Measurements from ENCODE around the gene HOXD13.

The HOXD13 gene

GRCh38 chr2:176123411-176124109 lies 31.0 kb downstream of the HOXD13 start:
- no peak for TF ChIP-seq CTCF (IDR thresholded peaks at IDR 0.05; ENCODE audit: extremely low read depth, insufficient read depth, missing control alignments)
- DNase-seq (ENCODE audit: low spot score) = no peak
- in situ Hi-C loops (cut with MboI; ENCODE audit: low pct_unique_long_range_greater_than_20kb, low sequenced_read_pairs, unreplicated experiment) = loop anchor here (10.0 to 25.0 kb wide), 2 partner anchors 761 to 1031 kb away; no protein-coding TSS in a partner anchor

GRCh38 chr2:176124110-176124946 lies 31.8 kb downstream of the HOXD13 start:
- no peak for DNase-seq (ENCODE audit: low spot score)
- in situ Hi-C loops (cut with MboI; ENCODE audit: low pct_unique_long_range_greater_than_20kb, low sequenced_read_pairs, unreplicated experiment) = loop anchor here (10.0 to 25.0 kb wide), 2 partner anchors 762 to 1030 kb away; no protein-coding TSS in a partner anchor

GRCh38 chr2:176124947-176125771 lies 32.6 kb downstream of the HOXD13 start:
- DNase-seq (ENCODE audit: low spot score) = no peak
- TF ChIP-seq CTCF (IDR thresholded peaks at IDR 0.05; ENCODE audit: extremely low read depth, insufficient read depth, missing control alignments) = no peak
- in situ Hi-C loops (cut with MboI; ENCODE audit: low pct_unique_long_range_greater_than_20kb, low sequenced_read_pairs, unreplicated experiment) = loop anchor here (10.0 to 25.0 kb wide), 2 partner anchors 763 to 1030 kb away; no protein-coding TSS in a partner anchor

More at GRCh38 chr2:176124110-176124946, 31.8 kb downstream of the HOXD13 start:
- TF ChIP-seq CTCF (IDR thresholded peaks at IDR 0.05; ENCODE audit: extremely low read depth, insufficient read depth, missing control alignments) = no peak

- TF ChIP-seq CTCF (IDR thresholded peaks at IDR 0.05; ENCODE audit: extremely low read depth, insufficient read depth, missing control alignments) = no peak
- no peak for DNase-seq (ENCODE audit: low spot score)
- in situ Hi-C loops (cut with MboI; ENCODE audit: low pct_unique_long_range_greater_than_20kb, low sequenced_read_pairs, unreplicated experiment) = loop anchor here (10.0 kb wide), 1 partner anchor 1029 kb away; no protein-coding TSS in a partner anchor
These were observed 33.2 kb downstream of the HOXD13 start for GRCh38 chr2:176125772-176126054.

GRCh38 chr2:176126929-176127773 lies 34.6 kb downstream of the HOXD13 start:
- in situ Hi-C loops (cut with MboI; ENCODE audit: low pct_unique_long_range_greater_than_20kb, low sequenced_read_pairs, unreplicated experiment) = loop anchor here (10.0 kb wide), 1 partner anchor 1028 kb away; no protein-coding TSS in a partner anchor
- DNase-seq (ENCODE audit: low spot score) = peak; percentile 76
- peak; percentile 79 for TF ChIP-seq CTCF (IDR thresholded peaks at IDR 0.05; ENCODE audit: extremely low read depth, insufficient read depth, missing control alignments)

Measured in GM13977 (cell line).